ENCODE results near the gene RASSF4.

RASSF4 gene

GRCh38 chr10:44998146-44998631 lies 38.6 kb downstream of the RASSF4 start:
- Histone ChIP-seq H2BK15ac (ENCODE audit: low read depth, poor library complexity, severe bottlenecking) (no peak overlapping the region), H2BK5ac (ENCODE audit: low read depth, low read length, poor library complexity, severe bottlenecking) (no peak overlapping the region), H3K4ac (ENCODE audit: low read depth in 1 of 2, low read length in 2 of 2) (no peak overlapping the region), H2BK120ac (ENCODE audit: low read depth, low read length) (no peak overlapping the region), H4K91ac (ENCODE audit: low read length) (no peak overlapping the region), H3K9ac (ENCODE audit: low read length) (no peak overlapping the region), H3K27me3 (ENCODE audit: control insufficient read depth in 1 of 2, insufficient read depth in 1 of 2, low read length in 2 of 2) (peaks cover 0 to 11% of the 10 kb centered on the region in 2 experiments), H3K27ac (ENCODE audit: low read length, poor library complexity, severe bottlenecking) (no peak overlapping the region), H3K79me1 (replicated peaks; ENCODE audit: low read length, poor library complexity, severe bottlenecking) (no peaks in the 10 kb centered on the region), H3K4me2 (ENCODE audit: low read length, poor library complexity, severe bottlenecking) (no peak overlapping the region), H3K9me3 (ENCODE audit: control insufficient read depth, low read length) (no peaks in the 10 kb centered on the region), H3K36me3 (ENCODE audit: control insufficient read depth in 1 of 2, insufficient read depth in 2 of 2, low read depth in 1 of 2, low read length in 2 of 2) (peaks cover 5% of the 10 kb centered on the region in 2 experiments), H3K4me1 (ENCODE audit: control insufficient read depth, insufficient read depth, low read depth, low read length) (peaks cover 26% of the 10 kb centered on the region), H3K18ac (ENCODE audit: low read depth in 1 of 2, low read length in 2 of 2) (no peak overlapping the region), H2BK12ac (ENCODE audit: low read length in 2 of 2) (no peak overlapping the region), H3K23ac (ENCODE audit: low read length in 2 of 2) (no peak overlapping the region), H3K4me3 (ENCODE audit: insufficient read depth in 1 of 2, low read depth in 1 of 2, low read length in 2 of 2) (no peak overlapping the region), H4K8ac (ENCODE audit: low read length) (no peak overlapping the region), H3K14ac (ENCODE audit: low read length in 2 of 2) (no peak overlapping the region), H2AFZ (ENCODE audit: low read depth, low read length) (no peak overlapping the region), H2AK5ac (ENCODE audit: low read length, severe bottlenecking) (no peak overlapping the region)
- whole genome bisulfite sequencing, result 93% methylated on average over 5 of the region's 6 CpGs
- DNase-seq, result no peak

DNA sequence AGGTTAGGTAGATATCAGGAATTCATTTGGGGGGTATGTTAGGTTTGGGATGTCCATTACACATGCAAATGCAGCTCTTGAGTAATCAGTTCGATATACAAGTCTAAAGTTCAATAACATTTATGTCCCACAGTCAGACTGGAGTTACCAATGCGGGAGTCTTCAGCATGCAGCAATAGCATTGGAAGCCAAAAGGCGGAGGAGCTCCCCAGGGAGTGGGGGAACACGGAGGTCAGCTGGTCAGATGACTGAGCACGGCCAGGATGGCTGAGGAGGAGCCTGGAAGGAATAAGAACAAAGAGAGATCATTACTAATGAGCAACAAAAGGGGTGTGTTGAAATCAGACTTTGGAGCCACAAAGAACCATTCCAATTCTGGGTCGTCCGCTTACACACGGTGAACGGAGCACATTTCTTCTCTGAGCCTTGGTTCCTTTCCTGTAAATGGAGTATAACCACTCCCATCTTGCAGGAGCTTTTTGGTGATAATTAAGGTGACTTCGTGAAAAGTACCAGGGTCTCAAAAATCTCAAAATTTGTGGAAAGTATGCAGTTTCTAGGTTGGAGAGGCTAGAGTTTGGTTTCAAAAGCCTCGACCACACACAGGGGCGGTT lies 40.6 kb downstream of the RASSF4 start:
- peak overlapping the region; percentile 95 for H3K9ac ChIP-seq (ENCODE audit: low read length)
- H2BK12ac ChIP-seq (ENCODE audit: low read length in 2 of 2), result peak overlapping the region; percentile 35 to 43
- peak overlapping the region; percentile 92 for H4K8ac ChIP-seq (ENCODE audit: low read length)
- peak overlapping the region; percentile 90 for H4K91ac ChIP-seq (ENCODE audit: low read length)
- no peak overlapping the region for H3K27ac ChIP-seq (ENCODE audit: low read length, poor library complexity, severe bottlenecking)
- no peak overlapping the region for H2BK120ac ChIP-seq (ENCODE audit: low read depth, low read length)
- peak overlapping the region; percentile 35 to 96 for H3K4ac ChIP-seq (ENCODE audit: low read depth in 1 of 2, low read length in 2 of 2)
- no peak overlapping the region for H2AK5ac ChIP-seq (ENCODE audit: low read length, severe bottlenecking)
- no peak overlapping the region for H3K23ac ChIP-seq (ENCODE audit: low read length in 2 of 2)
- no peak overlapping the region for H2BK15ac ChIP-seq (ENCODE audit: low read depth, poor library complexity, severe bottlenecking)
- H3K4me2 ChIP-seq (ENCODE audit: low read length, poor library complexity, severe bottlenecking), result peak overlapping the region; percentile 65
- peaks cover 16% of the 10 kb centered on the region for H3K4me1 ChIP-seq (ENCODE audit: control insufficient read depth, insufficient read depth, low read depth, low read length)
- H3K4me3 ChIP-seq (ENCODE audit: insufficient read depth in 1 of 2, low read depth in 1 of 2, low read length in 2 of 2), result peak overlapping the region; percentile 53 to 69
- 74% methylated on average over 12 of the region's 12 CpGs for WGBS
- peak overlapping the region; percentile 87 to 97 for H3K18ac ChIP-seq (ENCODE audit: low read depth in 1 of 2, low read length in 2 of 2)
- peaks cover 3 to 21% of the 10 kb centered on the region in 2 experiments for H3K36me3 ChIP-seq (ENCODE audit: control insufficient read depth in 1 of 2, insufficient read depth in 2 of 2, low read depth in 1 of 2, low read length in 2 of 2)
- peaks cover 2% of the 10 kb centered on the region for H3K79me1 ChIP-seq (replicated peaks; ENCODE audit: low read length, poor library complexity, severe bottlenecking)
- H3K27me3 ChIP-seq (ENCODE audit: control insufficient read depth in 1 of 2, insufficient read depth in 1 of 2, low read length in 2 of 2), result peaks cover 0 to 11% of the 10 kb centered on the region in 2 experiments
- no peak overlapping the region for H3K14ac ChIP-seq (ENCODE audit: low read length in 2 of 2)
- H2AFZ ChIP-seq (ENCODE audit: low read depth, low read length), result peak overlapping the region; percentile 58
- H2BK5ac ChIP-seq (ENCODE audit: low read depth, low read length, poor library complexity, severe bottlenecking), result no peak overlapping the region
- DNase-seq, result peak; percentile 36
- peaks cover 8% of the 10 kb centered on the region for H3K9me3 ChIP-seq (ENCODE audit: control insufficient read depth, low read length)

GRCh38 chr10:45000752-45001380 lies 41.3 kb downstream of the RASSF4 start, which contains the start of gene ZNF22:
Gene ZNF22, plus strand, starts transcription at chr10:45000923. Its CDS starts 2,446 bp downstream, at chr10:45003369.
- Histone ChIP-seq H4K91ac (ENCODE audit: low read length) (peak within 1 kb of the TSS; percentile 90), H3K4me3 (ENCODE audit: insufficient read depth in 1 of 2, low read depth in 1 of 2, low read length in 2 of 2) (peak within 1 kb of the TSS; percentile 53 to 81), H3K4me2 (ENCODE audit: low read length, poor library complexity, severe bottlenecking) (peak within 1 kb of the TSS; percentile 65), H3K36me3 (ENCODE audit: control insufficient read depth in 1 of 2, insufficient read depth in 2 of 2, low read depth in 1 of 2, low read length in 2 of 2) (peaks cover 3 to 24% of the 10 kb centered on the region in 2 experiments), H3K9me3 (ENCODE audit: control insufficient read depth, low read length) (peaks cover 8% of the 10 kb centered on the region), H4K8ac (ENCODE audit: low read length) (peak within 1 kb of the TSS; percentile 92), H3K9ac (ENCODE audit: low read length) (peak within 1 kb of the TSS; percentile 95), H3K79me1 (replicated peaks; ENCODE audit: low read length, poor library complexity, severe bottlenecking) (peaks cover 2% of the 10 kb centered on the region), H2BK15ac (ENCODE audit: low read depth, poor library complexity, severe bottlenecking) (peak within 1 kb of the TSS; percentile 80), H2AFZ (ENCODE audit: low read depth, low read length) (peak within 1 kb of the TSS; percentile 58), H2BK5ac (ENCODE audit: low read depth, low read length, poor library complexity, severe bottlenecking) (no peak within 1 kb of the TSS), H3K4ac (ENCODE audit: low read depth in 1 of 2, low read length in 2 of 2) (peak within 1 kb of the TSS; percentile 83 to 96), H3K27me3 (ENCODE audit: control insufficient read depth in 1 of 2, insufficient read depth in 1 of 2, low read length in 2 of 2) (peaks cover 0 to 11% of the 10 kb centered on the region in 2 experiments), H3K23ac (ENCODE audit: low read length in 2 of 2) (peak within 1 kb of the TSS in 1 of 2 experiments; percentile 73), H2AK5ac (ENCODE audit: low read length, severe bottlenecking) (no peak within 1 kb of the TSS), H3K14ac (ENCODE audit: low read length in 2 of 2) (peak within 1 kb of the TSS in 1 of 2 experiments; percentile 56), H3K4me1 (ENCODE audit: control insufficient read depth, insufficient read depth, low read depth, low read length) (peaks cover 16% of the 10 kb centered on the region), H2BK12ac (ENCODE audit: low read length in 2 of 2) (peak within 1 kb of the TSS; percentile 35 to 52), H2BK120ac (ENCODE audit: low read depth, low read length) (peak within 1 kb of the TSS; percentile 89), H3K18ac (ENCODE audit: low read depth in 1 of 2, low read length in 2 of 2) (peak within 1 kb of the TSS; percentile 87 to 97), H3K27ac (ENCODE audit: low read length, poor library complexity, severe bottlenecking) (peak within 1 kb of the TSS; percentile 63)
- WGBS, result 2% methylated on average over 72 of the region's 79 CpGs
- peak; percentile 56 for DNase-seq

All from mesenchymal stem cell (in vitro differentiated cells and primary cell).